DLD1 (cell line): ENCODE results near the gene GAS7.

Experiments
- in situ Hi-C: cut with HindIII; loops from 2 replicates; pipeline ENCODE4 v1.10.0; 2017; ENCODE audit warnings: low sequenced_read_pairs

The GAS7 gene

GRCh38 chr17:9991796-9992195, 206.6 kb downstream of the GAS7 start:
- in situ Hi-C loops, result no loop called here

DNA sequence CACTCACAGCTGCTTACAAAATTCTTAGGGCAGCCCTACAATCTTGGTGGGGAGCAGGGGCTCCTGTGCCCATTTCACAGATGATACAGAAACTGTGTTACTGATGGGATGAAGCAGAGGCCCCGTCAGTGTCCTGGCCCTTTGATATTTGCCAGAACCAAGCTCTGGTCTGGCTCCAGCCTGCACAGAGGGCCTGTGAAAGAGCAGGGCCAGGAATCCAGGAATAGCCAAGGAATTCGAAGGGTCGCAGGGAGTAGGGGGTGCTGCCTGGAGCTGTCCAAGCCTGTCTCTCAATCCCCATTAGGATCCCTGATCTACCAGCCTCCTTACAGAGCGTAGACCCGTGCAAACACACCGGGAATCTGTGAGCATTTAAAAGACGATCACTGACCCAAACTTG, 207.1 kb downstream of the GAS7 start:
- in situ Hi-C loops, result no loop called here

DNA sequence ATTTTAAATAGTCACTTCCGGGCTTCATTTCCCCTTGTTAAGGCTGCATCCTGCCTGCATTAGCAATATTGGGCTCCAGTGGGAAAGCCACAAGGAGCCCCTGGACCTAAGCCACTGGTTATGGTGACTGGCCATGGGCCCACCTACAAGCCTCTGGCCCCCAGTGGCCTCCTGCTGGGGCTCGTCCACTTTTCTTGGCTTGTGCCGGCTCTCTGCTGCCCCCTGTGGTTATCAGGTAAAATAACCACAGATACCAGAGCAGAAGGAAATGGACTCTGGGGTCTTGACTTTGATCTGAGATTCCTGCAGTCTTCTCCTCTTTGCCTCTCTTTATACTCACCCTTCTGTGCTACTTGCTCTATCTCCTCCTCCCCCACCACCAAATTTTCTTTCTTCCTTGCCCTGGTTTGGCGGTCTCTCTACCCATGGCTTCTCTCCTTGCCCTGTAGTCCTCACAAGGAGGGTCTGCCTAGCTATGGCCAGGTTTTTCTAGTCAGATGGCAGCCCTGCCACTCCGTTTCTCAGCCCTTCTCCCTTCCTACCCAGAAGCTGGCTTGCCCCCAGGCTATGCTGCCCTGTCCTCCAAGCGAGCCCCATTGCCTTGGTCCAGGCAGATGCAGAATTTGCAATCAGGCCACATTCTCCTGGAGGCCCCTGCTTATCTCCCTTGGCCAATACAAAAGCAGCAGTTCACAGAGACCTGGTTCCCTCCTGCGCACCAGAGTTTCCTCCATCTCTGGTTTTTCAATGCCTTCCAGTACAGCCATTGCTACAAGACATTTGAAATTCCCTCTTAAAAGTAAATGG, 210.4 kb downstream of the GAS7 start:
- in situ Hi-C loops, result no loop called here

GRCh38 chr17:9986754-9987382, 211.5 kb downstream of the GAS7 start:
- in situ Hi-C loops, result no loop called here

GRCh38 chr17:9985646-9986045, 212.8 kb downstream of the GAS7 start:
- in situ Hi-C loops, result no loop called here

GRCh38 chr17:9984768-9985167, 213.6 kb downstream of the GAS7 start:
- in situ Hi-C loops, result no loop called here

DNA sequence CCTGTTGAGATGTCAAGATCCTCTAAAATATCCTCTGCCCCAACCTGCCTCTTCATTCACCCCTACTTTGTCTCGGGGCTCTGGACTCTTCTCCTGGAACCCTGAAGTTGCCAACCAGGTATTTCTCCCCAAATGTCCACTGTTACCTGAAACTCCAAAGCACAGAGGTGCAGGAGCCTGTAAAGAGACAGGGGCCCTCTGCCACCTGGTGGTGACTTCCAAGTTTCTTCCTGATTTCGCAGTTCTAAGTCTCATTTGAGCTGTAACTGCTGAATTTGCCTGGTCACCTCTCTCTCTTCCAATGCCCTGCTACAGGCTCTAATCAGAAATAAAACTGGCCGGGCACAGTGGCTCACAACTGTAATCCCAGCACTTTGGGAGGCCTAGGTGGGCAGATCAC, 216.2 kb downstream of the GAS7 start:
- in situ Hi-C loops, result no loop called here

GRCh38 chr17:9981344-9981915, 217.0 kb downstream of the GAS7 start:
- in situ Hi-C loops, result no loop called here

- in situ Hi-C loops, result no loop called here
Measured at GRCh38 chr17:9979463-9979995, 218.9 kb downstream of the GAS7 start.

DNA sequence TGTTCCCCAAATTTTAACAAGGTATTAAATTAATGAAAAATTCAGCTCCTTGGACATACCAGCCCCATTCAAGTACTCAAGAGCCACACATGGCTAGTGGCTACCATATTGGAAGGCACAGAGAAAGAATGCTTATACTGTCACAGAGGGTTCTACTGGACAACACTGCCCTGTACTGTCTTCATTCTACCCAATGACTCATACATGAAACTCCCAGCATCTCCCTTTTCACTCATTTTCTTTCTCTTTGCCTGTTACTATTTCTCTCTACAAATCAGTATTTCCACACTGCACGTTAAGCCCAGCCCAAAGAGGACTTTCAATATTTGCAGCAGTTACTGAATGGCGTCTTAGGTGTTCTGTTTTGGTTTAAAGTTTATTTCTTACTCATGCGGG, 221.2 kb downstream of the GAS7 start:
- in situ Hi-C loops, result no loop called here

- in situ Hi-C loops, result no loop called here
Measured at GRCh38 chr17:9976283-9977179, 221.9 kb downstream of the GAS7 start.

DNA sequence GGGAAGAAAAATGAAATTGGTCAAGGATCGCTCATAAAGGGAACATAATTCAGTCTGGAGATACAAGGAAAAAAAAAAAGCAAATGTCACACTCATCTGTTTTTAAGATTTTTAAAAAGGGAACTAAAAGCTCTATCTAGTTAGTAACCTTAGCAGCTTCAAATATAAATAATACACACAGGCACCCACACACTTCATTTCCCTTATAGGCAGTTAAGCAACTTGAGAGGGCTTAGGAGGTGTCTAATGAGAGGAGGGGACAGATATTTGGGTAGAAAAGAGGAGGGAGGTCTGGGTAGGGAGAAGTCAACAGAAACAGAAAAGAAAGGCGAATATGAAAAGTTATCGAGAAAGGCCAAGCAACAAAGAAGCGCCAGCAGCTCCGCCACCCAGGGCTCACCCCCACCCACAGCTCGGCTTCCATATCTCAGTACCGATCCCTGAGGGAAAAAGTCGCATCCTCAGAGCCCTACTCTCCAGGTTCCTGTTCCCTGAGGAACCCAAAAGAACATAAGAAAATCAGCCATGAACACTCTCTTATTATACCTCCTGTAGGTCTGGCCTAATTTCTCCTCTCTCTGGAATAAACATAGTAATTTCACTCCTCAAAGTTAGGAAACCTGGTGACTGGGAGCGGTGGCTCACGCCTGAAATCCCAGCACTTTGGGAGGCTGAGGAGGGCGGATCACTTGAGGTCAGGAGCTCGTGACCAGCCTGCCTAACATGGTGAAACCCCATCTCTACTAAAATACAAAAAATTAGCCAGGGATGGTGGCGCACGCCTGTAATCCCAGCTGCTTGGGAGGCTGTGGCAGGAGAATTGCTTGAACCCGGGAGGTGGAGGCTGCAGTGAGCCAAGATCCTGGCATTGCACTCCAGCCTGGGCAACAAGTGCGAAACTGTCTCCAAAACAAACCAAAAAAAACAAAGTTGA, 223.7 kb downstream of the GAS7 start:
- in situ Hi-C loops, result loop anchor here (5.0 kb wide), 1 partner anchor 33 kb away; no protein-coding TSS in a partner anchor

- in situ Hi-C loops, result loop anchor here (5.0 kb wide), 1 partner anchor 33 kb away; no protein-coding TSS in a partner anchor
Measured at GRCh38 chr17:9973669-9974447, 224.5 kb downstream of the GAS7 start.

DNA sequence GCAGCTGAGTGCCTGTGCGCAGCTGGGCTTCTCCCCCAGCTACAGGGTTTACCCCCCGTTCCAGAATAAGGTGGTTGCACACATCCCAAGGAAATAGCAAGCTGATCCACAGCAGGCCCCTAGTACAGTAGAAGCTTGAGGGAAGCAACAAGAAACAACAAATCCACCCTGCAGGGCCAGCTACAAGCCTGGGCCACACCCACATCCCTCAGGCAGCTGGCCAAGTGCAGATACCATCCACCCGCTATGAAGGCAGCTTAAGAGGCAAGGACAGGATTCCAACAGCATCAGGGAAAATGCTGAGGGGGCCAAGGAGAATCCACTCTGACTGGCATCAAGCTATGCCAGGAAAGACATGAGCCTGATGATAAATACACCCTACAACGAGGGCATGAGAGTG, 226.4 kb downstream of the GAS7 start:
- in situ Hi-C loops, result loop anchor here (5.0 kb wide), 1 partner anchor 35 kb away; no protein-coding TSS in a partner anchor

- in situ Hi-C loops, result no loop called here
Measured at GRCh38 chr17:9969301-9969935, 229.0 kb downstream of the GAS7 start.

DNA sequence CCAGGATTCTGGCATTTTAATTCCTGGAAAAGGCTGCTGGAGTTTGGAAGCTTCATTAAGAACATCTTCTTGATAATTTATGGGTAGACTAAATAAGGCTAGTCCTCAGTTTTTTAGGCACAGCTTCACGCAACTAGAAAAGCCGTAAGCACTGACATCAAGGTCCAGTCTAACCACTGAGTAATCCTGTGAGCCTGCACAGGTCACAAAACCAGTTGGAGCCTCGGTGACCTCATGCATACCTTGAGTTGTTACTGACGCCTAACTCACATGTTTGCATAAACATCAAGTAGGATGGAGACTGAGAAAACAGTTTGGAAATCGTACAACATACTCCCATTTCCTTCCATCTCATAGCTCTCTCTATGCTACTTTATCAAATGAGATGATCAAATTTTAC, 229.5 kb downstream of the GAS7 start:
- in situ Hi-C loops, result no loop called here

DNA sequence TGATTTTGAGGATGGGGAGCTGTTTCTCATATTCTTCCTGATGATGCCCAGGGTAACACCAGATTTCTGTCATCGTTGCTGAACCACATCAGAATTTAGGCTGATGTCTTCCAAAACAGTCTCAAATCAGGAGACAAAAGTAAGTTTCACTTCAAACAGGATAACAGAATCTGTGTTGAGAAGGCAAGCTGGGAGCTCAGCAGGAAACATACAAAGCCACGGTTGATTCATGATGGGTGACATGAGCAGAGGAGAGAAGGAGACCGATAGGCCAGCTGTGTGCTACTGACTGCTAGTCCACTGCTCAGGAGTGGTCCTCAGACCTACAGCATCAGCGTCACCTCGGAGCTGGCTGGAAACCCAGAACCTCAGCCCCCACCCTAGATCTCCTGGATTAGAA, 230.4 kb downstream of the GAS7 start:
- in situ Hi-C loops, result no loop called here

DNA sequence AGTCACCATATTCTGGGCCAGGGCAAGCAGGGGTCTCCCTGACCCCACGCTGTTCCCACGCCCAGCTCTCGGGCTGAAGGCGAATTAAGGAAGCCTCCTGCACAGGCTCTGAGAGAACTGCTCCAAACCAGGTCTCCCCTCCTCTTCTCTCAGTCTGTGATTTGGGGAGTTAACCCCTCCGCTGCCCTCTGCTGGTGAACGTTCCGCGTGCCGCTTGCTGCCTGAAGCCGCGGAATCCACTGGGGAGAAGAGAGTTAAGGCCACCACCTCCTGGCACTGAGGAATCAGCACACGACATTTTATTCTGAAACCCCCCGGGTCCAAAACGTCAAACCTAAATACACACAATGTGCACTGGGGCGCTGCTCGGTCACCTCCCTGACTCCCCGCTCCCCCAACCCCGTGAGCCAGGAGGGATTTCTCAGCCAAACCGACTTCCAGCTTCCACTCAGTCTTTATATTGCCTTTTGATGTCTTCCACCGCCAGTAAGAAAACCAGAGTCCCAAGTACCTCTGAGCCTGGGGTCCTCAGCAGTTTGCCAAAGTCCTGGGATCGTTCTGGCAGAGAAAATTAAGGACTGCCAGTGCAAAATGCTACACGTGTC, 238.9 kb downstream of the GAS7 start:
- in situ Hi-C loops, result no loop called here
